HepG2 (cell line): Measurements from ENCODE around the gene CEP63. TPM values are rescaled to one million over a fixed set of nuclear protein-coding genes. Genes with fewer than 3 reads are reported as not detected.

Experiments used
- CENPT ChIP-seq: sonication (generic); formaldehyde crosslinking; IDR thresholded peaks from 2 replicates; pipeline ENCODE4 v1.8.0; 2022; ENCODE audit warnings: low read depth, mild to moderate bottlenecking, moderate library complexity, missing genetic modification reagents
- DMAP1 ChIP-seq: IDR thresholded peaks from 2 replicates; pipeline ENCODE4 v1.6.1; 2016
- DNMT3B ChIP-seq: conservative IDR thresholded peaks from 2 replicates; pipeline ENCODE4 v1.6.1; 2016; ENCODE audit warnings: missing biosample characterization, control low read depth
- ELF3 ChIP-seq: IDR thresholded peaks from 2 replicates; pipeline ENCODE4 v1.6.1; 2016; ENCODE audit warnings: missing genetic modification reagents, missing compliant biosample characterization
- GATAD1 ChIP-seq: IDR thresholded peaks from 2 replicates; pipeline ENCODE4 v1.6.1; 2016; ENCODE audit warnings: missing genetic modification reagents, missing compliant biosample characterization
- HOXA5 ChIP-seq: sonication (generic); formaldehyde crosslinking; IDR thresholded peaks from 2 replicates; pipeline ENCODE4 v1.4.0; 2020; ENCODE audit warnings: missing genetic modification reagents
- KLF15 ChIP-seq: sonication (generic); formaldehyde crosslinking; IDR thresholded peaks from 2 replicates; pipeline ENCODE4 v1.8.1; 2023; ENCODE audit warnings: borderline replicate concordance, mild to moderate bottlenecking, inconsistent platforms, missing genetic modification reagents, mixed read lengths
- MZF1 ChIP-seq: sonication (generic); formaldehyde crosslinking; IDR thresholded peaks from 2 replicates; pipeline ENCODE4 v1.8.1; 2023; ENCODE audit warnings: mild to moderate bottlenecking, missing genetic modification reagents, borderline replicate concordance
- NCOR1 ChIP-seq: fragments of 200-600 bp; sonication (generic); IDR thresholded peaks from 2 replicates; pipeline ENCODE4 v1.7.0; 2017; ENCODE audit warnings: antibody characterized with exemption, low read length, borderline replicate concordance
- NFIB ChIP-seq: sonication (generic); formaldehyde crosslinking; IDR thresholded peaks from 2 replicates; pipeline ENCODE4 v1.9.0; 2021; ENCODE audit warnings: missing genetic modification reagents, mild to moderate bottlenecking, borderline replicate concordance
- NR2F6 ChIP-seq, 2 experiments: IDR thresholded peaks; 2 replicates each; pipeline ENCODE4 v1.6.1; 2016; ENCODE audit warnings: antibody characterized with exemption in 1 of 2, mild to moderate bottlenecking in 1 of 2
- NRL ChIP-seq: sonication (generic); formaldehyde crosslinking; IDR thresholded peaks from 2 replicates; pipeline ENCODE4 v1.5.0; 2020; ENCODE audit warnings: missing genetic modification reagents, mild to moderate bottlenecking, moderate library complexity, borderline replicate concordance
- SATB2 ChIP-seq: sonication (generic); formaldehyde crosslinking; IDR thresholded peaks from 2 replicates; pipeline ENCODE4 v1.5.0; 2020; ENCODE audit warnings: missing genetic modification reagents
- ZBED4 ChIP-seq: sonication (generic); formaldehyde crosslinking; IDR thresholded peaks from 2 replicates; pipeline ENCODE4 v1.4.0; 2020; ENCODE audit warnings: missing genetic modification reagents, borderline replicate concordance
- ZBTB14 ChIP-seq: sonication (generic); formaldehyde crosslinking; IDR thresholded peaks from 2 replicates; pipeline ENCODE4 v1.4.0; 2020; ENCODE audit warnings: missing genetic modification reagents
- ZNF10 ChIP-seq: sonication (generic); formaldehyde crosslinking; IDR thresholded peaks from 2 replicates; pipeline ENCODE4 v1.4.0; 2020; ENCODE audit warnings: mild to moderate bottlenecking, low read depth, missing genetic modification reagents, borderline replicate concordance
- ZNF138 ChIP-seq: sonication (generic); formaldehyde crosslinking; IDR thresholded peaks from 2 replicates; pipeline ENCODE4 v1.5.0; 2020; ENCODE audit warnings: mild to moderate bottlenecking, low read depth, missing genetic modification reagents
- ZNF337 ChIP-seq: sonication (generic); formaldehyde crosslinking; IDR thresholded peaks from 2 replicates; pipeline ENCODE4 v1.5.1; 2020; ENCODE audit warnings: missing genetic modification reagents, low read depth, mild to moderate bottlenecking, borderline replicate concordance
- ZNF343 ChIP-seq: sonication (generic); formaldehyde crosslinking; IDR thresholded peaks from 2 replicates; pipeline ENCODE4 v1.4.0; 2020; ENCODE audit warnings: mild to moderate bottlenecking, missing genetic modification reagents
- ZNF451 ChIP-seq: sonication (generic); formaldehyde crosslinking; IDR thresholded peaks from 2 replicates; pipeline ENCODE4 v1.5.0; 2020; ENCODE audit warnings: mild to moderate bottlenecking, missing genetic modification reagents
- ZNF468 ChIP-seq: sonication (generic); formaldehyde crosslinking; IDR thresholded peaks from 2 replicates; pipeline ENCODE4 v1.8.0; 2022; ENCODE audit warnings: mild to moderate bottlenecking, moderate library complexity, missing genetic modification reagents
- ZNF572 ChIP-seq: sonication (generic); formaldehyde crosslinking; IDR thresholded peaks from 2 replicates; pipeline ENCODE4 v1.5.1; 2020; ENCODE audit warnings: mild to moderate bottlenecking, missing genetic modification reagents
- ZNF644 ChIP-seq: IDR thresholded peaks from 2 replicates; pipeline ENCODE4 v1.6.1; 2016; ENCODE audit warnings: low read depth
- polyA plus RNA-seq, 8 experiments: library from polyadenylated mRNA; depleted of rRNA in 3 of 8; stranded (reverse) in 7 of 8; unstranded in 1 of 8; fragments of >200 nt; fragmentation: Illumina TruSeq in 4 of 8; extraction: Trizol in 4 of 8; gene quantifications; 2 replicates each; pipeline versions ENCODE4 v1.2.1 to v1.2.3, GENCODE V29; 2011 to 2016; ENCODE audit warnings: low read depth in 4 of 8, missing spikeins in 1 of 8, mixed read lengths in 1 of 8; ENCODE audit not compliant: insufficient read depth in 1 of 8
- total RNA-seq, 5 experiments: library from RNA; depleted of rRNA; stranded (reverse); fragments of >200 nt; fragmentation: Illumina TruSeq; extraction: Trizol; gene quantifications; 2 replicates each; pipeline ENCODE4 v1.2.3, GENCODE V29; 2016; ENCODE audit warnings: low read depth in 1 of 5
- TF ChIP-seq, protein P1 (sequence below): IDR thresholded peaks from 2 replicates; pipeline ENCODE4 v1.6.1; 2018; ENCODE audit warnings: missing genetic modification reagents

CEP63 gene
- total and polyA plus RNA-seq, 2 of the 13 experiments (the other 11 are each of a cell fraction or from before 2014, with no cell fraction given): 7.2 to 18.4 TPM

- TF ChIP-seq NCOR1 (no peak), ELF3 (peak; percentile 8), ZNF572 (CRISPR knock-in tag) (no peak), HOXA5 (CRISPR knock-in tag) (peak; percentile 81; the same call in 1 of the 2 replicates), ZNF644 (CRISPR knock-in tag) (no peak), NR2F6 (IDR thresholded peaks at IDR 0.05) (no peak), NR2F6 (CRISPR knock-in tag; IDR thresholded peaks at IDR 0.05) (0 out of 2 replicates have a peak, but pooled peaks have one; percentile 2), ZBTB14 (CRISPR knock-in tag) (0 out of 2 replicates have a peak, but pooled peaks have one; percentile 59), SATB2 (CRISPR knock-in tag) (peak; percentile 37; the same call in 1 of the 2 replicates), ZNF451 (CRISPR knock-in tag) (peak; percentile 73; the same call in 1 of the 2 replicates), MZF1 (CRISPR knock-in tag) (no peak), CENPT (CRISPR knock-in tag) (no peak), ZNF10 (CRISPR knock-in tag) (no peak), GATAD1 (CRISPR knock-in tag) (peak; percentile 89), ZNF343 (CRISPR knock-in tag) (peak; percentile 90), DMAP1 (CRISPR knock-in tag) (peak; percentile 94), ZNF468 (no peak), NRL (CRISPR knock-in tag) (no peak; the same call in 1 of the 2 replicates), ZBED4 (CRISPR knock-in tag) (no peak), ZNF337 (CRISPR knock-in tag) (no peak), NFIB (CRISPR knock-in tag) (no peak), ZNF138 (CRISPR knock-in tag) (peak; percentile 86; the same call in 1 of the 2 replicates), DNMT3B (0 out of 2 replicates have a peak, but pooled peaks have one; percentile 19), KLF15 (0 out of 2 replicates have a peak, but pooled peaks have one; percentile 55)
- TF ChIP-seq, protein P1, sequence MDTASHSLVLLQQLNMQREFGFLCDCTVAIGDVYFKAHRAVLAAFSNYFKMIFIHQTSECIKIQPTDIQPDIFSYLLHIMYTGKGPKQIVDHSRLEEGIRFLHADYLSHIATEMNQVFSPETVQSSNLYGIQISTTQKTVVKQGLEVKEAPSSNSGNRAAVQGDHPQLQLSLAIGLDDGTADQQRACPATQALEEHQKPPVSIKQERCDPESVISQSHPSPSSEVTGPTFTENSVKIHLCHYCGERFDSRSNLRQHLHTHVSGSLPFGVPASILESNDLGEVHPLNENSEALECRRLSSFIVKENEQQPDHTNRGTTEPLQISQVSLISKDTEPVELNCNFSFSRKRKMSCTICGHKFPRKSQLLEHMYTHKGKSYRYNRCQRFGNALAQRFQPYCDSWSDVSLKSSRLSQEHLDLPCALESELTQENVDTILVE (CRISPR knock-in tag): no peak; the same call in 1 of the 2 replicates
Observed at GRCh38 chr3:134485718-134486576, at the start of gene CEP63, which contains the start of gene ANAPC13 (continued).
